ENCODE results near the gene HACD2.

HACD2 gene

DNA sequence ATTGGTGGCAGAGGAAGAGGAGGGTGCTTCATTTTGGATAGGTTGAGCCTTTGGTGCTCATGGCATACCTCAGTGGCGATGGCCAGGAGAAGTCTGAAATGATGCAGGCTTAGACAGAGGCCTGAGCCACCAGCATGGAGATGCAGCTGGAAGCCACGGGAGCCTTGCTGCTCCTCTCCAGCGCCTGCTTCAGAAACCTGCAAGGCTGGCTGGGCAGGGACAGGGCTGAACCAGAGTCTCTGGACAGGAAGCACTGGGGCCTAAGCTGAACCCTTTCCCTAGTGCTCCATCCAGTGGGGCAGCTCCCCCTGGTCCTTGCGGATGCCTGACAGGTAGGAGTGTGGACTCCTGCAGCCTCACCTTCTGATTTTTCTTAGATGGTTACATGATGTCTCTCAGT is 99.3 kb downstream of the HACD2 start:
- H3K9ac ChIP-seq (ENCODE audit: low read length), result no peak overlapping the region
- H3K27me3 ChIP-seq (ENCODE audit: control insufficient read depth, insufficient read depth, low read length), result no peaks in the 10 kb centered on the region
- H3K4me1 ChIP-seq (ENCODE audit: control insufficient read depth, insufficient read depth, low read length), result no peaks in the 10 kb centered on the region
- no peaks in the 10 kb centered on the region for H3K9me3 ChIP-seq (ENCODE audit: control insufficient read depth, low read length)
- H3K36me3 ChIP-seq (ENCODE audit: control insufficient read depth, insufficient read depth, low read length), result no peaks in the 10 kb centered on the region
- no peak overlapping the region for H3K4me3 ChIP-seq (ENCODE audit: low read length)

GRCh38 chr3:123483146-123483545 is 101.7 kb downstream of the HACD2 start:
- Histone ChIP-seq H3K27me3 (ENCODE audit: control insufficient read depth, insufficient read depth, low read length) (no peaks in the 10 kb centered on the region), H3K9me3 (ENCODE audit: control insufficient read depth, low read length) (no peaks in the 10 kb centered on the region), H3K4me3 (ENCODE audit: low read length) (no peak overlapping the region), H3K4me1 (ENCODE audit: control insufficient read depth, insufficient read depth, low read length) (no peaks in the 10 kb centered on the region), H3K36me3 (ENCODE audit: control insufficient read depth, insufficient read depth, low read length) (no peaks in the 10 kb centered on the region), H3K9ac (ENCODE audit: low read length) (no peak overlapping the region)

GRCh38 chr3:123481722-123482457 is 103.0 kb downstream of the HACD2 start:
- no peaks in the 10 kb centered on the region for H3K9me3 ChIP-seq (ENCODE audit: control insufficient read depth, low read length)
- no peaks in the 10 kb centered on the region for H3K27me3 ChIP-seq (ENCODE audit: control insufficient read depth, insufficient read depth, low read length)
- no peaks in the 10 kb centered on the region for H3K36me3 ChIP-seq (ENCODE audit: control insufficient read depth, insufficient read depth, low read length)
- H3K4me1 ChIP-seq (ENCODE audit: control insufficient read depth, insufficient read depth, low read length), result no peaks in the 10 kb centered on the region
- no peak overlapping the region for H3K4me3 ChIP-seq (ENCODE audit: low read length)
- H3K9ac ChIP-seq (ENCODE audit: low read length), result no peak overlapping the region

GRCh38 chr3:123481071-123481470 is 103.8 kb downstream of the HACD2 start:
- Histone ChIP-seq H3K4me3 (ENCODE audit: low read length) (no peak overlapping the region), H3K9ac (ENCODE audit: low read length) (no peak overlapping the region), H3K36me3 (ENCODE audit: control insufficient read depth, insufficient read depth, low read length) (no peaks in the 10 kb centered on the region), H3K27me3 (ENCODE audit: control insufficient read depth, insufficient read depth, low read length) (no peaks in the 10 kb centered on the region), H3K9me3 (ENCODE audit: control insufficient read depth, low read length) (no peaks in the 10 kb centered on the region), H3K4me1 (ENCODE audit: control insufficient read depth, insufficient read depth, low read length) (no peaks in the 10 kb centered on the region)

- H3K9ac ChIP-seq (ENCODE audit: low read length), result no peak overlapping the region
- no peak overlapping the region for H3K4me3 ChIP-seq (ENCODE audit: low read length)
- H3K27me3 ChIP-seq (ENCODE audit: control insufficient read depth, insufficient read depth, low read length), result no peaks in the 10 kb centered on the region
- H3K4me1 ChIP-seq (ENCODE audit: control insufficient read depth, insufficient read depth, low read length), result no peaks in the 10 kb centered on the region
- H3K36me3 ChIP-seq (ENCODE audit: control insufficient read depth, insufficient read depth, low read length), result no peaks in the 10 kb centered on the region
- H3K9me3 ChIP-seq (ENCODE audit: control insufficient read depth, low read length), result no peaks in the 10 kb centered on the region
These were observed 104.4 kb downstream of the HACD2 start for GRCh38 chr3:123480428-123480827.

DNA sequence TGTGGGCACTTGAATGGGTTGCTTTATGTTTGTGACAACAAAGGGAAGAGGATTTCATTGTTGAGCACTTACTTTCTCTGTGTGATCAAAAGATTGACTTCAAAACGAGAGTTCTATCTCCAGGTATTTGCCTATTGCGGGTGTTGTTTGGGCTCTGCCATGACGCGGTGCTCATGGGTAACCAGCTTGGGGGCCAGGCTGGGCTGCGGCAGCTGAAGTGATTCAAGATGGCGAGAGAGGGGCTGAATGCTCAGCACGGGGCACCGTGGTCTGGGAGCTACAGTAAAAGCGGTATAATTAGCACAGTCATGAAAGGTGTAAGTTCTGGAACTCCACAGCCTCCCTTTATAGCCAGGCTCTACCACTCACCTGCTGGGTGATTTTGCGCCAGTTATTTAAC is 105.0 kb downstream of the HACD2 start:
- Histone ChIP-seq H3K9me3 (ENCODE audit: control insufficient read depth, low read length) (no peaks in the 10 kb centered on the region), H3K27me3 (ENCODE audit: control insufficient read depth, insufficient read depth, low read length) (no peaks in the 10 kb centered on the region), H3K36me3 (ENCODE audit: control insufficient read depth, insufficient read depth, low read length) (no peaks in the 10 kb centered on the region), H3K4me3 (ENCODE audit: low read length) (no peak overlapping the region), H3K9ac (ENCODE audit: low read length) (no peak overlapping the region), H3K4me1 (ENCODE audit: control insufficient read depth, insufficient read depth, low read length) (no peaks in the 10 kb centered on the region)

DNA sequence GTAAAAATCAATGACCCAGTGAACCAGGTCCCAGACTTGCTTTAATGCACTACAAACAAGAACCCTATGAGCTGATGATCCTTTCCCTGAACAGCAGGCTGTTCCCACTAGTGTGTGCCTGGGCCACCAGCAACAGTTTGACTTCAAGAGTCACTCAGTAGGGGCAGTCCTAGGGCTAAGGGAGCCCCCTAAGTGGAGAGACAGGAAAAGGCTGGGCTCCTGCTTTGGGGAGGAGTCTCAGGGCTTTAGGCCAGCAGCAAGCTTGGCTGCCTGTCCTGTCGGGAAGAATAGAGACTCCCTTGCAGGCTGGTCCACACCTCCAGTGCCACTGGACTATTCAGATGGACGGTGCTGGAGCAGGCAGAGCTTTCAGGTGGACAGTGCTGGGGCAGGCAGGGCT is 106.5 kb downstream of the HACD2 start:
- Histone ChIP-seq H3K9ac (ENCODE audit: low read length) (no peak overlapping the region), H3K4me1 (ENCODE audit: control insufficient read depth, insufficient read depth, low read length) (no peaks in the 10 kb centered on the region), H3K36me3 (ENCODE audit: control insufficient read depth, insufficient read depth, low read length) (no peaks in the 10 kb centered on the region), H3K27me3 (ENCODE audit: control insufficient read depth, insufficient read depth, low read length) (no peaks in the 10 kb centered on the region), H3K4me3 (ENCODE audit: low read length) (no peak overlapping the region), H3K9me3 (ENCODE audit: control insufficient read depth, low read length) (no peaks in the 10 kb centered on the region)

- Histone ChIP-seq H3K36me3 (ENCODE audit: control insufficient read depth, insufficient read depth, low read length) (no peaks in the 10 kb centered on the region), H3K9me3 (ENCODE audit: control insufficient read depth, low read length) (no peaks in the 10 kb centered on the region), H3K9ac (ENCODE audit: low read length) (no peak overlapping the region), H3K4me1 (ENCODE audit: control insufficient read depth, insufficient read depth, low read length) (no peaks in the 10 kb centered on the region), H3K27me3 (ENCODE audit: control insufficient read depth, insufficient read depth, low read length) (no peaks in the 10 kb centered on the region), H3K4me3 (ENCODE audit: low read length) (no peak overlapping the region)
These were observed 107.7 kb downstream of the HACD2 start for GRCh38 chr3:123476967-123477750.

DNA sequence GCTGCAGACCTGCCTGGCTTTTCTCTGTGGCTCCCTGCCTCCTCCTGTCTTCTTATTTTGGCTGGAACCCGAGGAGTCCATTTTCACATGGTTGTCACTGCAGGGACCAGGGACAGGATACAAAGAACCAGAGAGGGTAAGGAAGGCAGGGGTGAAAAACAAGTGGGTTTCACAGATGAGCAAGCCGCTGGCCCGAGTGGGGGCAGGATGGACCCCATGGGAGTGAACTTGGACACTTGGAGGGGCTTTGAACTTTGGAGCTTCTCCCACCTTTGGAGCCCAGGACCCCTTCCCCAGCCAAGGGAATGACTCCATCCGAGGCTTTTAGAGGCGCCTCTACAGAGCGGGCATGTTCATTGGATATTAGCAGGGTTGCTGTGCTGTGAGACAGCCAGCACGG is 109.1 kb downstream of the HACD2 start:
- H3K36me3 ChIP-seq (ENCODE audit: control insufficient read depth, insufficient read depth, low read length), result no peaks in the 10 kb centered on the region
- H3K27me3 ChIP-seq (ENCODE audit: control insufficient read depth, insufficient read depth, low read length), result no peaks in the 10 kb centered on the region
- H3K9ac ChIP-seq (ENCODE audit: low read length), result no peak overlapping the region
- no peak overlapping the region for H3K4me3 ChIP-seq (ENCODE audit: low read length)
- H3K4me1 ChIP-seq (ENCODE audit: control insufficient read depth, insufficient read depth, low read length), result no peaks in the 10 kb centered on the region
- no peaks in the 10 kb centered on the region for H3K9me3 ChIP-seq (ENCODE audit: control insufficient read depth, low read length)

DNA sequence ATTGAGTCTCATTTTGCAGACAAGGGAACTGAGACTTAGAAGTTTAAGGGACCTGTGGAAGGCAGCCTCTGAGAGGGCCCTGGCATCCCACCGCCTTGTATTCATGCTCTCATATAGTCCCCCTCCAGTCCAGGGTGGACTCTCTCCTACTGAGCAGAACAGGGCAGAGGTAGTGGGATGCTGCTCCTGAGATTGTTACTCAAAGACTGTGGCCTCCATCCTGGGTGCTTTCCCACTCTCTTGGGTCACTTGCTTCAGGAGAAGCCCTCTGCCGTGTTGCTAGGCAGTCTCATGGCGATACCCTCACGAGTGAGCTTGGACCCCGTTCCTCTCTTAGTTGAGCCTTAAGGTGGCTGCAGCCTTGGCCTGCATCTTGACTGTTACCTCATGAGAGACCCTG is 113.7 kb downstream of the HACD2 start:
- Histone ChIP-seq H3K4me3 (ENCODE audit: low read length) (no peak overlapping the region), H3K9me3 (ENCODE audit: control insufficient read depth, low read length) (no peaks in the 10 kb centered on the region), H3K9ac (ENCODE audit: low read length) (no peak overlapping the region), H3K27me3 (ENCODE audit: control insufficient read depth, insufficient read depth, low read length) (no peaks in the 10 kb centered on the region), H3K4me1 (ENCODE audit: control insufficient read depth, insufficient read depth, low read length) (no peaks in the 10 kb centered on the region), H3K36me3 (ENCODE audit: control insufficient read depth, insufficient read depth, low read length) (no peaks in the 10 kb centered on the region)

- Histone ChIP-seq H3K9me3 (ENCODE audit: control insufficient read depth, low read length) (no peaks in the 10 kb centered on the region), H3K4me3 (ENCODE audit: low read length) (no peak overlapping the region), H3K36me3 (ENCODE audit: control insufficient read depth, insufficient read depth, low read length) (no peaks in the 10 kb centered on the region), H3K4me1 (ENCODE audit: control insufficient read depth, insufficient read depth, low read length) (no peaks in the 10 kb centered on the region), H3K27me3 (ENCODE audit: control insufficient read depth, insufficient read depth, low read length) (no peaks in the 10 kb centered on the region), H3K9ac (ENCODE audit: low read length) (no peak overlapping the region)
These were observed 115.4 kb downstream of the HACD2 start for GRCh38 chr3:123469323-123469995.

DNA sequence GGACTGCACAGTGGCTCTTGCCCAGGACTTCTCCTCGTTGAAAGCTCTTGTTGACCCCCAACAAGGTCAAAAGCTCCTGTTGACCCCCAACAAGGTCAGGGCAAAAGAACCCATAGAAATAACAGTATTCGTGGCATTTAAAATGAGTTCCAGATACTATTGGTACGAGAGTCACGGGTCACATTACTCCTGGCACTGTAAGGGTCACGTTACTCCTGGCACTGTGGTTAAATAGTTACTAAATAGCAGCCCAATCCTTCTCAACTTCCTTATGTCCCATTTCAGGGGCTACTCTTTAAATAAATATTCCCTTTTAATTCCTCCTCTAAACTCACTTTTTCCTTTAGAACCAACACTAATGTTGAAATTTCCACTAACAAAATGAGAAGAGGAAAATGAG is 117.8 kb downstream of the HACD2 start:
- Histone ChIP-seq H3K4me1 (ENCODE audit: control insufficient read depth, insufficient read depth, low read length) (no peaks in the 10 kb centered on the region), H3K9ac (ENCODE audit: low read length) (no peak overlapping the region), H3K36me3 (ENCODE audit: control insufficient read depth, insufficient read depth, low read length) (no peaks in the 10 kb centered on the region), H3K9me3 (ENCODE audit: control insufficient read depth, low read length) (no peaks in the 10 kb centered on the region), H3K27me3 (ENCODE audit: control insufficient read depth, insufficient read depth, low read length) (no peaks in the 10 kb centered on the region), H3K4me3 (ENCODE audit: low read length) (no peak overlapping the region)

Measured in mucosa of stomach (tissue), 1 donor.